ENCODE results near the gene CCSER1. TPM values are rescaled to one million over a fixed set of nuclear protein-coding genes. Genes with fewer than 3 reads are reported as not detected.

CCSER1 gene
- total RNA-seq, 4 donors from 2014 or later, result 3.6 to 7.0 (median 5.5) TPM

DNA sequence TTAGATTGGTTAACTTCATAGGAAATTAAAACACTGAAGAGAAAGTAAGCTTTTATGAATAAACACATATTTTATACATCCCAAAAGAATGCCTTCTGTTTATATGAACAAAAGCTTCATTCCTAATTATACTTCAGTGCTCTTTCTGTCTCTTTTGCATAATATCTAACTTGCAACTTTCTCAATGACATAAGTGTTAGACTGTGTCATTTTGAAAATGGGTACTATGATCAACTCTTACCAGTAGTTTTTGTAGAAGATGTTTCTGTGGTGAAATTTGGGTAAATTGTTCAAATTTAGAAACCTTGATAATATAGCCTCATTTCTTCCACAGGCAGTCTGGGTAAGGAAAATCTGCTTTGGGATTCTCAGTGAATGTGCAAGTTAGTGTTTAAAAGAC, 991.4 kb downstream of the CCSER1 start:
- Histone ChIP-seq H3K9me3 (no peaks in the 10 kb centered on the region), H3K4me1 (no peaks in the 10 kb centered on the region), H3K36me3 (no peaks in the 10 kb centered on the region), H3K27me3 (no peaks in the 10 kb centered on the region), H3K4me3 (no peak overlapping the region), H3K27ac (replicated peaks in 1 of 4) (no peak overlapping the region)
- no peak for DNase-seq (ENCODE audit: extremely low spot score)
- TF ChIP-seq EP300 (IDR thresholded peaks at IDR 0.05) (no peak), POLR2A (IDR thresholded peaks at IDR 0.05; ENCODE audit: low read depth) (no peak), POLR2AphosphoS5 (IDR thresholded peaks at IDR 0.05) (no peak)
- TF ChIP-seq, protein P1, sequence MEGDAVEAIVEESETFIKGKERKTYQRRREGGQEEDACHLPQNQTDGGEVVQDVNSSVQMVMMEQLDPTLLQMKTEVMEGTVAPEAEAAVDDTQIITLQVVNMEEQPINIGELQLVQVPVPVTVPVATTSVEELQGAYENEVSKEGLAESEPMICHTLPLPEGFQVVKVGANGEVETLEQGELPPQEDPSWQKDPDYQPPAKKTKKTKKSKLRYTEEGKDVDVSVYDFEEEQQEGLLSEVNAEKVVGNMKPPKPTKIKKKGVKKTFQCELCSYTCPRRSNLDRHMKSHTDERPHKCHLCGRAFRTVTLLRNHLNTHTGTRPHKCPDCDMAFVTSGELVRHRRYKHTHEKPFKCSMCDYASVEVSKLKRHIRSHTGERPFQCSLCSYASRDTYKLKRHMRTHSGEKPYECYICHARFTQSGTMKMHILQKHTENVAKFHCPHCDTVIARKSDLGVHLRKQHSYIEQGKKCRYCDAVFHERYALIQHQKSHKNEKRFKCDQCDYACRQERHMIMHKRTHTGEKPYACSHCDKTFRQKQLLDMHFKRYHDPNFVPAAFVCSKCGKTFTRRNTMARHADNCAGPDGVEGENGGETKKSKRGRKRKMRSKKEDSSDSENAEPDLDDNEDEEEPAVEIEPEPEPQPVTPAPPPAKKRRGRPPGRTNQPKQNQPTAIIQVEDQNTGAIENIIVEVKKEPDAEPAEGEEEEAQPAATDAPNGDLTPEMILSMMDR (IDR thresholded peaks at IDR 0.05), result no peak
- intact Hi-C loops (cut with DNase I), result loop anchor here (10.0 kb wide), 1 partner anchor 1266 kb away; no protein-coding TSS in a partner anchor

DNA sequence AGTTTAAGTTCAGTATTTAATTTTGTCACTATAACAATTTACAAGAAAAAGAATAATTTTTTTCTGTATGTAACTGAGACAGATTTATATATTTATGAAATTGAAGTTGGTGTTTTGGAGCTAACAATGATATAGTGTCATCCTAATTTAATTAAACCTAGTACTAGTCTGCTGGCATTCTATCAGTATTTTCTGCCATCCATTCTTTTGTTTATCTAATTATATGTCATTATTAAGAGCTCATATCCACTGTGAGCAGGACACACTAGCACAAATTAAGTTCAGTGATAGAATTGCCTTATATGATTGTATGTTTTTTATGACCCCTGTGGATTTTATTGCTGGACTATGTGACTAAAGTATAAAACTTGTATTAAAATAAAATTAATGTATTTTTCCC, 996.5 kb downstream of the CCSER1 start:
- H3K4me3 ChIP-seq, result no peak overlapping the region
- no peaks in the 10 kb centered on the region for H3K36me3 ChIP-seq
- no peak for TF ChIP-seq POLR2AphosphoS5 (IDR thresholded peaks at IDR 0.05)
- TF ChIP-seq POLR2A (IDR thresholded peaks at IDR 0.05; ENCODE audit: low read depth), result no peak
- no peak for DNase-seq (ENCODE audit: extremely low spot score)
- intact Hi-C loops (cut with DNase I), result no loop called here
- no peaks in the 10 kb centered on the region for H3K4me1 ChIP-seq
- no peak overlapping the region for H3K27ac ChIP-seq (replicated peaks in 1 of 4)
- H3K9me3 ChIP-seq, result no peaks in the 10 kb centered on the region
- H3K27me3 ChIP-seq, result no peaks in the 10 kb centered on the region

DNA sequence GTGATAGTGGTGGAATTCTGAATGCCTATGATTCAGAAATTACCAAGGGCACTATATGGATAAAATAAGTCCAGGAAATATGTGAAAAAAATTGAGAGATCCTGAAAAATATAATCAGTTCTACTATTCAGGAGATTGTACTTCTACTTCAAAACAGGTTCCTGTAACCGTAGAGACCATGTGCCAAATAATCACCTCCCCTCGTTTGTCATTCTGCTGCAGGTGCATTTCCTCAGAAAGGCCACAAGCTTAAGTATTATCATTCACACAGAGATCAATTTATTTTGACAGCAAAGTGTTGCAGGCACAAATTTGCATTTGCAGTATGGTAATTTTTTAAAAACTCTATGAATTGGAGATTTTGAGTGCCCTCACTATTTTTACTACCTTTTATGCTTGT, 1000.0 kb downstream of the CCSER1 start:
- intact Hi-C loops (cut with DNase I), result no loop called here
- H3K9me3 ChIP-seq, result no peaks in the 10 kb centered on the region
- TF ChIP-seq POLR2A (IDR thresholded peaks at IDR 0.05; ENCODE audit: low read depth) (no peak), EP300 (IDR thresholded peaks at IDR 0.05) (no peak), POLR2AphosphoS5 (IDR thresholded peaks at IDR 0.05) (no peak)
- TF ChIP-seq, protein P1 (IDR thresholded peaks at IDR 0.05), result no peak

DNA sequence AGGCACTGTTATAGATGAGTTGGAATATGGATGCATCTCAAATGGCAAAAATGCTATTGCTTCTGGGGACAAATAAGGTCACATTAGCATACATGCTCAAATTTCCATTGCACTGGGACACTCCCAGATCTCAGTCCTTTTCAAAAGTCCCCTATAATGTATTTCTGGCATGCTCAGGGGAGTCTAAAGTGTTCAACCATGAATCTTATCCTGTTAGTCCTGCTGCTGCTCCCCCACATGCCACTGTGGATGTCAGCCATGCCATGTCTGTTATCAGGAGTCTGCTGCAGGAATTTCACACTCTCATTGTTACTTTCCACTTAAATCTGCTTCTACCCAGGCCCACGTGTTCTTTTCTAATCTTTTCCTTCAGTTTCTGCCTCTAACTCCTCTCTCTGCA, 1000.6 kb downstream of the CCSER1 start:
- DNase-seq (ENCODE audit: extremely low spot score), result no peak
- TF ChIP-seq, protein P1 (IDR thresholded peaks at IDR 0.05), result no peak
- no peak for TF ChIP-seq EP300 (IDR thresholded peaks at IDR 0.05)
- TF ChIP-seq POLR2A (IDR thresholded peaks at IDR 0.05; ENCODE audit: low read depth), result no peak
- no peak for TF ChIP-seq POLR2AphosphoS5 (IDR thresholded peaks at IDR 0.05)
- Histone ChIP-seq H3K4me3 (no peak overlapping the region), H3K9me3 (no peaks in the 10 kb centered on the region), H3K27ac (replicated peaks in 1 of 4) (no peak overlapping the region), H3K36me3 (no peaks in the 10 kb centered on the region), H3K4me1 (no peaks in the 10 kb centered on the region), H3K27me3 (no peaks in the 10 kb centered on the region)
- intact Hi-C loops (cut with DNase I), result no loop called here
- 25% methylated on average over 1 of the region's 1 CpG for WGBS

More for the DNA sequence above, 1000.0 kb downstream of the CCSER1 start:
- Histone ChIP-seq H3K4me3 (no peak overlapping the region), H3K4me1 (no peaks in the 10 kb centered on the region), H3K27me3 (no peaks in the 10 kb centered on the region), H3K27ac (replicated peaks in 1 of 4) (no peak overlapping the region), H3K36me3 (no peaks in the 10 kb centered on the region)
- 73% methylated on average over 2 of the region's 2 CpGs for WGBS
- DNase-seq (ENCODE audit: extremely low spot score), result no peak

DNA sequence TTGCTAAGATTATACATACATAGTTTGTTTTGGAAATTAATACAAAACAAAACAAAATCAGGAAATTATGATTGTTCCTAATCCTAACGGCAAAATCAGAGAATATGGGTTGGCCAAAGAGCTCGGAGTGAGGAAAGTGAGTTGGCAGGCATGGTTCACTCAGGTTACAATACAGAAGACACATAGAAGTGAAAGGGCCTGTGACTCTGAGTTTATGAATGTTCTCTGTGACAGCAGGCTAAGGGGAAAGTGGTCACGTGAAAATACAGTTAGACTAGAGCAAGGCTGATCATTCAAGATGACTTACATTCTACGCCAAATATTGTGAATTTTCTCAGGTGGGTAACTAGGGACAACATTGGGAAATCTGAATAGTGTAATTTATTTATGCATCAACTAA, 1001.3 kb downstream of the CCSER1 start:
- Histone ChIP-seq H3K27me3 (no peaks in the 10 kb centered on the region), H3K9me3 (no peaks in the 10 kb centered on the region), H3K4me1 (no peaks in the 10 kb centered on the region), H3K27ac (replicated peaks in 1 of 4) (no peak overlapping the region), H3K4me3 (no peak overlapping the region), H3K36me3 (no peaks in the 10 kb centered on the region)
- DNase-seq (ENCODE audit: extremely low spot score), result no peak
- TF ChIP-seq POLR2A (IDR thresholded peaks at IDR 0.05; ENCODE audit: low read depth) (no peak), POLR2AphosphoS5 (IDR thresholded peaks at IDR 0.05) (no peak), EP300 (IDR thresholded peaks at IDR 0.05) (no peak)
- TF ChIP-seq, protein P1 (IDR thresholded peaks at IDR 0.05), result no peak
- intact Hi-C loops (cut with DNase I), result no loop called here
- 83% methylated on average over 4 of the region's 4 CpGs for WGBS

All from esophagus muscularis mucosa (tissue), 4 donors.